Measurements from ENCODE around the gene LRRC26.

- TF ChIP-seq CTCF (IDR thresholded peaks at IDR 0.05; ENCODE audit: insufficient read depth, low read length) (no peak), REST (IDR thresholded peaks at IDR 0.05; ENCODE audit: insufficient replicate concordance, low read depth) (no peak), POLR2AphosphoS5 (IDR thresholded peaks at IDR 0.05; ENCODE audit: low read depth) (no peak), GABPA (IDR thresholded peaks at IDR 0.05; ENCODE audit: low read depth) (no peak), SPI1 (IDR thresholded peaks at IDR 0.05; ENCODE audit: borderline replicate concordance, low read depth) (no peak)
These were observed 29.0 kb upstream of the LRRC26 start for GRCh38 chr9:137198902-137199283.

Measured in HL-60 (cell line).